Measurements from ENCODE around the gene ATP5F1D.

ATP5F1D gene

GRCh38 chr19:1279782-1280341 is 38.3 kb downstream of the ATP5F1D start:
- TF ChIP-seq CTCF (conservative IDR thresholded peaks at IDR 0.05; ENCODE audit: low read depth, low read length), result peak; percentile 98
- DNase-seq (ENCODE audit: low read depth), result peak; percentile 87
- no peak overlapping the region for H3K4me3 ChIP-seq (ENCODE audit: low read depth, low read length)

- no peak overlapping the region for H3K4me3 ChIP-seq (ENCODE audit: low read depth, low read length)
- TF ChIP-seq CTCF (conservative IDR thresholded peaks at IDR 0.05; ENCODE audit: low read depth, low read length), result no peak
These were observed 39.4 kb downstream of the ATP5F1D start for GRCh38 chr19:1280636-1281568.

GRCh38 chr19:1281569-1282287 is 40.2 kb downstream of the ATP5F1D start:
- no peak for TF ChIP-seq CTCF (conservative IDR thresholded peaks at IDR 0.05; ENCODE audit: low read depth, low read length)
- no peak overlapping the region for H3K4me3 ChIP-seq (ENCODE audit: low read depth, low read length)
- no peak for DNase-seq (ENCODE audit: low read depth)

More at GRCh38 chr19:1280636-1281568, 39.4 kb downstream of the ATP5F1D start:
- no peak for DNase-seq (ENCODE audit: low read depth)

- H3K4me3 ChIP-seq (ENCODE audit: low read depth, low read length), result no peak overlapping the region
- TF ChIP-seq CTCF (conservative IDR thresholded peaks at IDR 0.05; ENCODE audit: low read depth, low read length), result no peak
These were observed 41.1 kb downstream of the ATP5F1D start for GRCh38 chr19:1282588-1283206.

GRCh38 chr19:1283207-1283916 is 41.8 kb downstream of the ATP5F1D start:
- DNase-seq (ENCODE audit: low read depth), result no peak
- no peak for TF ChIP-seq CTCF (conservative IDR thresholded peaks at IDR 0.05; ENCODE audit: low read depth, low read length)
- H3K4me3 ChIP-seq (ENCODE audit: low read depth, low read length), result no peak overlapping the region

More at GRCh38 chr19:1282588-1283206, 41.1 kb downstream of the ATP5F1D start:
- no peak for DNase-seq (ENCODE audit: low read depth)

- TF ChIP-seq CTCF (conservative IDR thresholded peaks at IDR 0.05; ENCODE audit: low read depth, low read length), result no peak
- no peak for DNase-seq (ENCODE audit: low read depth)
- no peak overlapping the region for H3K4me3 ChIP-seq (ENCODE audit: low read depth, low read length)
These were observed 42.4 kb downstream of the ATP5F1D start for GRCh38 chr19:1283917-1284292.
